Measurements from ENCODE around the gene CDYL2.

DNA sequence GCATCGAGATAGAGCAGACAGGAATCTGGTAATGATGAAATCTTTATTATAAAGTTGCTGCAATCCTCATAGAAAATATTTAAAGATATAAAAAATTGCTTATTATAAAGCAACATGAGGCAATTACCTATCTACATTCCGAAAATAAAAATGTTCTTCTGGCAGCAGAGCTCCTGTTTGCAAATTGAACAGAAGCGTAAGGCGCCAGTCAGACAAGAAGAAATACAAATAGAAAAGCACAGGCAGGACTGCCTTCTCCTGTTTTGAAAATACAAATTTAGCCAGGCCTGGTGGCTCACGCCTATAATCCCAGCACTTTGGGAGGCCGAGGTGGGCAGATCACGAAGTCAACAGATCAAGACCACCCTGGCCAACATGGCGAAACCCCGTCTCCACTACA is 95.6 kb downstream of the CDYL2 start:
- TF ChIP-seq, protein P1, sequence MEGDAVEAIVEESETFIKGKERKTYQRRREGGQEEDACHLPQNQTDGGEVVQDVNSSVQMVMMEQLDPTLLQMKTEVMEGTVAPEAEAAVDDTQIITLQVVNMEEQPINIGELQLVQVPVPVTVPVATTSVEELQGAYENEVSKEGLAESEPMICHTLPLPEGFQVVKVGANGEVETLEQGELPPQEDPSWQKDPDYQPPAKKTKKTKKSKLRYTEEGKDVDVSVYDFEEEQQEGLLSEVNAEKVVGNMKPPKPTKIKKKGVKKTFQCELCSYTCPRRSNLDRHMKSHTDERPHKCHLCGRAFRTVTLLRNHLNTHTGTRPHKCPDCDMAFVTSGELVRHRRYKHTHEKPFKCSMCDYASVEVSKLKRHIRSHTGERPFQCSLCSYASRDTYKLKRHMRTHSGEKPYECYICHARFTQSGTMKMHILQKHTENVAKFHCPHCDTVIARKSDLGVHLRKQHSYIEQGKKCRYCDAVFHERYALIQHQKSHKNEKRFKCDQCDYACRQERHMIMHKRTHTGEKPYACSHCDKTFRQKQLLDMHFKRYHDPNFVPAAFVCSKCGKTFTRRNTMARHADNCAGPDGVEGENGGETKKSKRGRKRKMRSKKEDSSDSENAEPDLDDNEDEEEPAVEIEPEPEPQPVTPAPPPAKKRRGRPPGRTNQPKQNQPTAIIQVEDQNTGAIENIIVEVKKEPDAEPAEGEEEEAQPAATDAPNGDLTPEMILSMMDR (IDR thresholded peaks at IDR 0.05) = no peak
- no peak for TF ChIP-seq POLR2A (IDR thresholded peaks at IDR 0.05)

Data from Peyer's patch (tissue), 4 donors.